Measurements from ENCODE around the gene TGFBR1. TPM values are rescaled to one million over a fixed set of nuclear protein-coding genes. Genes with fewer than 3 reads are reported as not detected.
"Not testable (repeated sequence)": the region's sequence is repeated elsewhere in the genome, so short reads cannot be mapped to it uniquely, and the experiment has no call there.

The TGFBR1 gene
- total and polyA plus RNA-seq, 8 donors, result 34.6 to 74.1 (median 41.3) TPM

GRCh38 chr9:99092643-99093491, 12.0 kb upstream of the TGFBR1 start:
- ATAC-seq (no peak), DNase-seq (no peak)
- H3K27me3 ChIP-seq, result no peaks in the 10 kb centered on the region
- H3K4me1 ChIP-seq, result peaks cover 0 to 2% of the 10 kb centered on the region in 2 donors
- H3K4me3 ChIP-seq, result no peak overlapping the region
- peaks cover 0 to 5% of the 10 kb centered on the region in 2 donors for H3K9me3 ChIP-seq
- no peaks in the 10 kb centered on the region for H3K36me3 ChIP-seq
- no peak for TF ChIP-seq CTCF (IDR thresholded peaks at IDR 0.05)
- no peak overlapping the region for H3K27ac ChIP-seq
- intact Hi-C loops (cut with DNase I), result no loop called here

DNA sequence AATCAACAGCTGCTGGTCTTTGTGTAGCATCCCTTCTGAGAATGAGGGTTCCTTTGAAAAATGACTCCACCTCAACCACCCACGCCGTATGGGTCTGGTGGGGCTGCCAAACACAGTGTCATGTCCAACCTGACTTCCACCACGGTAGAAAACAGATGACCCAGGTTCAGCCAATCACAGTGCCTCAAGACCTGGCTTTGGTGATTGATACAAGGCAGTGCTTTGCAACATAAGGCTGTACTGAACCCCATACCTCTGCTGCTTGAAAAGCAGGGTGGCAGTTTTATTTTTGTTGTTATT, 11.5 kb upstream of the TGFBR1 start:
- H3K4me1 ChIP-seq, result peaks cover 0 to 2% of the 10 kb centered on the region in 2 donors
- no peak for TF ChIP-seq CTCF (IDR thresholded peaks at IDR 0.05)
- DNase-seq (no peak), ATAC-seq (no peak)
- H3K27ac ChIP-seq, result no peak overlapping the region
- no peak overlapping the region for H3K4me3 ChIP-seq
- intact Hi-C loops (cut with DNase I), result no loop called here
- no peaks in the 10 kb centered on the region for H3K36me3 ChIP-seq
- no peaks in the 10 kb centered on the region for H3K27me3 ChIP-seq
- H3K9me3 ChIP-seq, result peaks cover 0 to 5% of the 10 kb centered on the region in 2 donors

DNA sequence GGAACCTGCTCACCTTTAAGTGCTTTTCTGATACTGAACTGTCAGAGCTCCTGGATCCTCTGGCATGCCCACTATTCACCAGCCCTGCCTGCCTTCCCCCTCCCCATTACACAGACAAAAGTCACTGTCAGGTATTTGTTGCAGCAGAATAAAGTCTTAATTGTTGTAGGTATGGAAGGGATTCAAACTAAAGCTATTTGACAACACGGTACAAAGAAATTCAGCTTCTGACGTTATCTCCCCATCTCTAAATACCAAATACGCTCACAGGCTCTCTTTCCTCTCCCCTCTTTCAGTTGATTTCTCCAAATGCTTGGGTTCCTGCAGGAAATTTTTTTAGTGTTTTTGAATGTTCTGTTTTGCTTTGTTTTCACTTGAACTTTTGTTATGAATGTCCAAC, 9.3 kb upstream of the TGFBR1 start:
- no peaks in the 10 kb centered on the region for H3K9me3 ChIP-seq
- H3K27me3 ChIP-seq, result no peaks in the 10 kb centered on the region
- ATAC-seq, result no peak
- no peak overlapping the region for H3K4me3 ChIP-seq
- H3K27ac ChIP-seq, result no peak overlapping the region
- intact Hi-C loops (cut with DNase I), result no loop called here
- TF ChIP-seq CTCF (IDR thresholded peaks at IDR 0.05), result no peak
- H3K4me1 ChIP-seq, result peaks cover 0 to 2% of the 10 kb centered on the region in 2 donors
- no peak for DNase-seq
- H3K36me3 ChIP-seq, result no peaks in the 10 kb centered on the region

DNA sequence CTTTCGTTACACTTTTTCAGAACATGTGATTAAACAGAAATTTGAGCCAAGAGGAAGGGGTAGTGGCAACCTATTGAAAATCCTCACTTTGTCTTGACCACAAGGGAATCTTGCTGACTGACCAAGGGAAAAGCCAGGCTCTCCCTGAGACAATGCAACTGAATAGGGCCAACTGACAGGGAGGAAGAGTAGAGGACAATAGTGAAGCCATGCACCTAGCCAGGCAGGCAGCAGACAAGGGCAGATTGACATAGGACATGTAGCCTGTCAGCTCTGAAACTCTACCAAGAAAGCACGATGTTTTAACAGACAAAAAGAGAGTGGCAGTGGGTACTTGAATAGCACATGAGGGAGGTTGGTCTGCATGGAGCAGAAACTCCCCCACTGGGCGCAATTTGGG, 8.5 kb upstream of the TGFBR1 start:
- Histone ChIP-seq H3K27ac (no peak overlapping the region), H3K9me3 (no peaks in the 10 kb centered on the region), H3K27me3 (no peaks in the 10 kb centered on the region), H3K36me3 (no peaks in the 10 kb centered on the region), H3K4me1 (peaks cover 0 to 2% of the 10 kb centered on the region in 2 donors), H3K4me3 (no peak overlapping the region)
- intact Hi-C loops (cut with DNase I), result no loop called here
- no peak for TF ChIP-seq CTCF (IDR thresholded peaks at IDR 0.05)
- ATAC-seq, result no peak
- DNase-seq, result no peak

- H3K27ac ChIP-seq; H3K9me3 ChIP-seq; H3K36me3 ChIP-seq; H3K4me3 ChIP-seq; DNase-seq; ATAC-seq; H3K27me3 ChIP-seq; intact Hi-C loops (cut with DNase I): not testable (repeated sequence)
- peaks cover 0 to 15% of the 10 kb centered on the region in 2 donors for H3K4me1 ChIP-seq
Measured at GRCh38 chr9:99099806-99100585, 4.9 kb upstream of the TGFBR1 start.
